ENCODE measurements around the gene UTY. TPM values are rescaled to one million over a fixed set of nuclear protein-coding genes. Genes with fewer than 3 reads are reported as not detected.

The UTY gene
- total RNA-seq, 1 experiment from 2014 or later: 17.2 TPM

- DNase-seq (ENCODE audit: low spot score): peak; percentile 46
- in situ Hi-C loops (cut with HindIII; ENCODE audit: low sequenced_read_pairs): no loop called here
Measured at GRCh38 chrY:13423281-13423732, 56.5 kb downstream of the UTY start.

- DNase-seq (ENCODE audit: low spot score): no peak
- in situ Hi-C loops (cut with HindIII; ENCODE audit: low sequenced_read_pairs): no loop called here
Measured at GRCh38 chrY:13416869-13417661, 62.8 kb downstream of the UTY start.

GRCh38 chrY:13415556-13415955 is 64.3 kb downstream of the UTY start:
- in situ Hi-C loops (cut with HindIII; ENCODE audit: low sequenced_read_pairs): no loop called here
- DNase-seq (ENCODE audit: low spot score): no peak

- no peak for DNase-seq (ENCODE audit: low spot score)
- in situ Hi-C loops (cut with HindIII; ENCODE audit: low sequenced_read_pairs): no loop called here
Measured at GRCh38 chrY:13398876-13399275, 81.0 kb downstream of the UTY start.

GRCh38 chrY:13381110-13381683 is 98.6 kb downstream of the UTY start:
- in situ Hi-C loops (cut with HindIII; ENCODE audit: low sequenced_read_pairs): no loop called here
- no peak for DNase-seq (ENCODE audit: low spot score)

GRCh38 chrY:13370868-13371800 is 108.7 kb downstream of the UTY start:
- in situ Hi-C loops (cut with HindIII; ENCODE audit: low sequenced_read_pairs): no loop called here
- no peak for DNase-seq (ENCODE audit: low spot score)

GRCh38 chrY:13370245-13370644 is 109.6 kb downstream of the UTY start:
- in situ Hi-C loops (cut with HindIII; ENCODE audit: low sequenced_read_pairs): no loop called here
- DNase-seq (ENCODE audit: low spot score): no peak

- in situ Hi-C loops (cut with HindIII; ENCODE audit: low sequenced_read_pairs): no loop called here
- no peak for DNase-seq (ENCODE audit: low spot score)
Measured at GRCh38 chrY:13368513-13368845, 111.4 kb downstream of the UTY start.

- in situ Hi-C loops (cut with HindIII; ENCODE audit: low sequenced_read_pairs): no loop called here
- DNase-seq (ENCODE audit: low spot score): no peak
Measured at GRCh38 chrY:13363641-13364040, 116.2 kb downstream of the UTY start.

GRCh38 chrY:13362662-13363061 is 117.2 kb downstream of the UTY start:
- in situ Hi-C loops (cut with HindIII; ENCODE audit: low sequenced_read_pairs): no loop called here
- no peak for DNase-seq (ENCODE audit: low spot score)

- DNase-seq (ENCODE audit: low spot score): no peak
- in situ Hi-C loops (cut with HindIII; ENCODE audit: low sequenced_read_pairs): no loop called here
Measured at GRCh38 chrY:13361656-13362636, 117.9 kb downstream of the UTY start.

GRCh38 chrY:13351443-13351842 is 128.4 kb downstream of the UTY start:
- no peak for DNase-seq (ENCODE audit: low spot score)
- in situ Hi-C loops (cut with HindIII; ENCODE audit: low sequenced_read_pairs): no loop called here

- in situ Hi-C loops (cut with HindIII; ENCODE audit: low sequenced_read_pairs): no loop called here
- no peak for DNase-seq (ENCODE audit: low spot score)
Measured at GRCh38 chrY:13347106-13347505, 132.7 kb downstream of the UTY start.

- DNase-seq (ENCODE audit: low spot score): no peak
- in situ Hi-C loops (cut with HindIII; ENCODE audit: low sequenced_read_pairs): no loop called here
Measured at GRCh38 chrY:13345549-13345948, 134.3 kb downstream of the UTY start.

- DNase-seq (ENCODE audit: low spot score): no peak
- in situ Hi-C loops (cut with HindIII; ENCODE audit: low sequenced_read_pairs): no loop called here
Measured at GRCh38 chrY:13343307-13343946, 136.4 kb downstream of the UTY start.

- in situ Hi-C loops (cut with HindIII; ENCODE audit: low sequenced_read_pairs): no loop called here
Measured at GRCh38 chrY:13339939-13340338, 139.9 kb downstream of the UTY start.

GRCh38 chrY:13339381-13339780 is 140.5 kb downstream of the UTY start:
- in situ Hi-C loops (cut with HindIII; ENCODE audit: low sequenced_read_pairs): no loop called here
- DNase-seq (ENCODE audit: low spot score): no peak

More at GRCh38 chrY:13339939-13340338, 139.9 kb downstream of the UTY start:
- peak; percentile 17 for DNase-seq (ENCODE audit: low spot score)

- DNase-seq (ENCODE audit: low spot score): no peak
- in situ Hi-C loops (cut with HindIII; ENCODE audit: low sequenced_read_pairs): no loop called here
Measured at GRCh38 chrY:13338711-13339110, 141.1 kb downstream of the UTY start.
